ENCODE results near the gene CYB5D1. TPM values are rescaled to one million over a fixed set of nuclear protein-coding genes. Genes with fewer than 3 reads are reported as not detected.

CYB5D1 gene
- total RNA-seq, 1 donor from 2014 or later = 21.1 TPM

GRCh38 chr17:7839876-7840261, 17.9 kb upstream of the CYB5D1 start:
- no peak overlapping the region for H3K4me2 ChIP-seq (ENCODE audit: low read length)
- TF ChIP-seq, protein P1, sequence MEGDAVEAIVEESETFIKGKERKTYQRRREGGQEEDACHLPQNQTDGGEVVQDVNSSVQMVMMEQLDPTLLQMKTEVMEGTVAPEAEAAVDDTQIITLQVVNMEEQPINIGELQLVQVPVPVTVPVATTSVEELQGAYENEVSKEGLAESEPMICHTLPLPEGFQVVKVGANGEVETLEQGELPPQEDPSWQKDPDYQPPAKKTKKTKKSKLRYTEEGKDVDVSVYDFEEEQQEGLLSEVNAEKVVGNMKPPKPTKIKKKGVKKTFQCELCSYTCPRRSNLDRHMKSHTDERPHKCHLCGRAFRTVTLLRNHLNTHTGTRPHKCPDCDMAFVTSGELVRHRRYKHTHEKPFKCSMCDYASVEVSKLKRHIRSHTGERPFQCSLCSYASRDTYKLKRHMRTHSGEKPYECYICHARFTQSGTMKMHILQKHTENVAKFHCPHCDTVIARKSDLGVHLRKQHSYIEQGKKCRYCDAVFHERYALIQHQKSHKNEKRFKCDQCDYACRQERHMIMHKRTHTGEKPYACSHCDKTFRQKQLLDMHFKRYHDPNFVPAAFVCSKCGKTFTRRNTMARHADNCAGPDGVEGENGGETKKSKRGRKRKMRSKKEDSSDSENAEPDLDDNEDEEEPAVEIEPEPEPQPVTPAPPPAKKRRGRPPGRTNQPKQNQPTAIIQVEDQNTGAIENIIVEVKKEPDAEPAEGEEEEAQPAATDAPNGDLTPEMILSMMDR (IDR thresholded peaks at IDR 0.05; ENCODE audit: insufficient read depth, low read depth, low read length) = no peak
- TF ChIP-seq EZH2 (IDR thresholded peaks at IDR 0.05; ENCODE audit: insufficient read depth, low read length) = no peak
- no peaks in the 10 kb centered on the region for H3K9me3 ChIP-seq (ENCODE audit: insufficient read depth, low read depth, low read length)
- no peaks in the 10 kb centered on the region for H3K27me3 ChIP-seq (ENCODE audit: insufficient read depth, low read length)
- peak overlapping the region; percentile 100 for H3K9ac ChIP-seq (ENCODE audit: low read length)
- peaks cover 35% of the 10 kb centered on the region for H4K20me1 ChIP-seq (ENCODE audit: insufficient read depth, low read length)
- DNase-seq (ENCODE audit: low read depth) = peak; percentile 21
- H3K27ac ChIP-seq (ENCODE audit: low read depth, low read length) = no peak overlapping the region
- no peak for FAIRE-seq
- H3K4me1 ChIP-seq (ENCODE audit: insufficient read depth, low read length) = peaks cover 55% of the 10 kb centered on the region
- peaks cover 38% of the 10 kb centered on the region for H3K79me2 ChIP-seq (ENCODE audit: insufficient read depth, low read length)
- H3K4me3 ChIP-seq (ENCODE audit: insufficient read depth, low read depth, low read length) = no peak overlapping the region
- H3K4me3 Mint-ChIP-seq (ENCODE audit: unreplicated experiment) = peak overlapping the region; percentile 86
- H3K27me3 Mint-ChIP-seq (ENCODE audit: low read depth, unreplicated experiment) = no peaks in the 10 kb centered on the region
- H3K36me3 ChIP-seq (ENCODE audit: insufficient read depth, low read length) = no peaks in the 10 kb centered on the region
- peak overlapping the region; percentile 100 for H3K27ac Mint-ChIP-seq (ENCODE audit: unreplicated experiment)
- no peaks in the 10 kb centered on the region for H3K9me3 Mint-ChIP-seq (ENCODE audit: unreplicated experiment)
- H3K4me1 Mint-ChIP-seq (ENCODE audit: low read depth, unreplicated experiment) = peaks cover 39% of the 10 kb centered on the region
- no peak overlapping the region for H2AFZ ChIP-seq (ENCODE audit: low read depth, low read length)
- peaks cover 4% of the 10 kb centered on the region for H3K36me3 Mint-ChIP-seq (ENCODE audit: low read depth, unreplicated experiment)

DNA sequence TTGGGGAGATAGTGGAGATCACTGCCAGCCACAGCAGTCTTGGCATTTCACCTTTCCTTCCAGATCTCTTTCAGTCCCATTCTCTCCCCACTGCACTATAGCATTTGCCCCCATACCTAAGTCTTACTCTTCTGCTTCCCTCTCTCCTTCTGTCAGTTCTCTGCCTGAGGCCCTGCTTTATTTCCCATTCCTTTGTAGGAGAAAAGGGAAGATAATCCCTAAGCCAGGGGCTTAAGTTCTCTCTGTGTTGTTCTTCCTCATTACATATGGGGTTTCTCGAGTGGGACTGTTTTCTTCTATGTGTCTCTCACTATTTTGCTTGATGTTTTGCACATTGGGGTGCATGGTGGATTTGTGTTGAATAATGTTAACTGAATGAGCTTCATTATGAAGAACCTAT, 17.4 kb upstream of the CYB5D1 start:
- Histone ChIP-seq H3K36me3 (ENCODE audit: insufficient read depth, low read length) (no peaks in the 10 kb centered on the region), H3K27me3 (ENCODE audit: insufficient read depth, low read length) (no peaks in the 10 kb centered on the region), H3K79me2 (ENCODE audit: insufficient read depth, low read length) (peaks cover 43% of the 10 kb centered on the region), H3K4me2 (ENCODE audit: low read length) (peak overlapping the region; percentile 99), H3K27ac (ENCODE audit: low read depth, low read length) (peak overlapping the region; percentile 100), H3K9me3 (ENCODE audit: insufficient read depth, low read depth, low read length) (no peaks in the 10 kb centered on the region), H4K20me1 (ENCODE audit: insufficient read depth, low read length) (peaks cover 40% of the 10 kb centered on the region), H3K9ac (ENCODE audit: low read length) (peak overlapping the region; percentile 100), H3K4me1 (ENCODE audit: insufficient read depth, low read length) (peaks cover 61% of the 10 kb centered on the region), H3K4me3 (ENCODE audit: insufficient read depth, low read depth, low read length) (no peak overlapping the region), H2AFZ (ENCODE audit: low read depth, low read length) (no peak overlapping the region)
- Mint-ChIP-seq H3K9me3 (ENCODE audit: unreplicated experiment) (no peaks in the 10 kb centered on the region), H3K27ac (ENCODE audit: unreplicated experiment) (peak overlapping the region; percentile 100), H3K4me3 (ENCODE audit: unreplicated experiment) (peak overlapping the region; percentile 86), H3K27me3 (ENCODE audit: low read depth, unreplicated experiment) (no peaks in the 10 kb centered on the region), H3K36me3 (ENCODE audit: low read depth, unreplicated experiment) (peaks cover 4% of the 10 kb centered on the region), H3K4me1 (ENCODE audit: low read depth, unreplicated experiment) (peaks cover 39% of the 10 kb centered on the region)
- no peak for DNase-seq (ENCODE audit: low read depth)
- TF ChIP-seq EZH2 (IDR thresholded peaks at IDR 0.05; ENCODE audit: insufficient read depth, low read length) = no peak
- TF ChIP-seq, protein P1 (IDR thresholded peaks at IDR 0.05; ENCODE audit: insufficient read depth, low read depth, low read length) = no peak
- FAIRE-seq = no peak

GRCh38 chr17:7840875-7841274, 16.9 kb upstream of the CYB5D1 start:
- H3K27ac Mint-ChIP-seq (ENCODE audit: unreplicated experiment) = peak overlapping the region; percentile 100
- H3K79me2 ChIP-seq (ENCODE audit: insufficient read depth, low read length) = peaks cover 47% of the 10 kb centered on the region
- DNase-seq (ENCODE audit: low read depth) (no peak), FAIRE-seq (no peak)
- no peaks in the 10 kb centered on the region for H3K36me3 ChIP-seq (ENCODE audit: insufficient read depth, low read length)
- no peak overlapping the region for H2AFZ ChIP-seq (ENCODE audit: low read depth, low read length)
- H3K27me3 Mint-ChIP-seq (ENCODE audit: low read depth, unreplicated experiment) = no peaks in the 10 kb centered on the region
- H3K4me2 ChIP-seq (ENCODE audit: low read length) = peak overlapping the region; percentile 99
- TF ChIP-seq, protein P1 (IDR thresholded peaks at IDR 0.05; ENCODE audit: insufficient read depth, low read depth, low read length) = no peak
- H3K36me3 Mint-ChIP-seq (ENCODE audit: low read depth, unreplicated experiment) = peaks cover 4% of the 10 kb centered on the region
- no peaks in the 10 kb centered on the region for H3K9me3 ChIP-seq (ENCODE audit: insufficient read depth, low read depth, low read length)
- peaks cover 61% of the 10 kb centered on the region for H3K4me1 ChIP-seq (ENCODE audit: insufficient read depth, low read length)
- H3K4me1 Mint-ChIP-seq (ENCODE audit: low read depth, unreplicated experiment) = peaks cover 42% of the 10 kb centered on the region
- no peaks in the 10 kb centered on the region for H3K9me3 Mint-ChIP-seq (ENCODE audit: unreplicated experiment)
- peak overlapping the region; percentile 100 for H3K27ac ChIP-seq (ENCODE audit: low read depth, low read length)
- H3K27me3 ChIP-seq (ENCODE audit: insufficient read depth, low read length) = no peaks in the 10 kb centered on the region
- peak overlapping the region; percentile 86 for H3K4me3 Mint-ChIP-seq (ENCODE audit: unreplicated experiment)
- H3K4me3 ChIP-seq (ENCODE audit: insufficient read depth, low read depth, low read length) = peak overlapping the region; percentile 58
- peaks cover 44% of the 10 kb centered on the region for H4K20me1 ChIP-seq (ENCODE audit: insufficient read depth, low read length)
- H3K9ac ChIP-seq (ENCODE audit: low read length) = peak overlapping the region; percentile 100

All from astrocyte (in vitro differentiated cells and primary cell).